NCI-H1694 (cell line): ENCODE data around the gene RPA3.

Experiments
- DNase-seq: peaks from one replicate; lab custom pipeline; 2025; lab: John Stamatoyannopoulos, UW

RPA3 gene

GRCh38 chr7:7607010-7607409 lies 111.4 kb downstream of the RPA3 start:
- DNase-seq = no peak

- DNase-seq = no peak
Measured at GRCh38 chr7:7596176-7596575, 122.2 kb downstream of the RPA3 start.

DNA sequence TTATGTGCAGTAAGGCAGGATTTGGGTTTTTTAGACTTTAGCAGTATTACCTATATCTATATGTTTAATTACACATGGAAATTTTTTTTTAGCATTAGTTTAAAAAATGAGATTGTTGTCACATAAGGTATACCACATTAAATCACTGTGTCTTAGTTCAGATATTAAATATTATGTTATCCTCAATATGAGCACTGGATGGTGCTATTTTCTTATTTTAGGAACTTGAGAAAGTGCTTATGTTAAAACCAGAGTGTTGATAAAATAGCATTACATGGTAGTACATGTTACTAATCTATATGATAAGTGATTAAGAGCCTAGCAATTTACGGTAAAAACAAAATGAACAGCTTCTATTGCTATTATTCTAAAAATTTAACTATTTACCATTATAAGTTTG lies 123.0 kb downstream of the RPA3 start:
- DNase-seq = peak; percentile 47
